Stimulated activated CD4-positive, alpha-beta T cell treated with anti-CD3 and anti-CD28 coated beads, Interleukin-1b, Interleukin-23, amount 100 ng/mL, for 4 hours (primary cell): ENCODE measurements around the gene ALPP.
"Not testable (repeated sequence)": the region's sequence is repeated elsewhere in the genome, so short reads cannot be mapped to it uniquely, and the experiment has no call there.

ENCODE experiments used
- DNase-seq, 2 donors: peaks; one replicate each; pipeline ENCODE4 v3.0.0-alpha.2; 2020; ENCODE audit warnings: low read depth in 2 of 2

The ALPP gene

GRCh38 chr2:232363784-232364615 is 14.6 kb upstream of the ALPP start:
- DNase-seq = no peak

GRCh38 chr2:232364806-232365594 is 13.6 kb upstream of the ALPP start:
- DNase-seq = not testable (repeated sequence)

GRCh38 chr2:232365621-232366321 is 12.8 kb upstream of the ALPP start:
- no peak for DNase-seq

- not testable (repeated sequence) for DNase-seq
Measured at GRCh38 chr2:232366461-232366860, 12.1 kb upstream of the ALPP start.

- DNase-seq = no peak
Measured at GRCh38 chr2:232367016-232367415, 11.5 kb upstream of the ALPP start.

- DNase-seq = no peak
Measured at GRCh38 chr2:232367591-232368233, 10.8 kb upstream of the ALPP start.

GRCh38 chr2:232368311-232368731 is 10.2 kb upstream of the ALPP start:
- no peak for DNase-seq

- DNase-seq = no peak
Measured at GRCh38 chr2:232369126-232369951, 9.2 kb upstream of the ALPP start.

- not testable (repeated sequence) for DNase-seq
Measured at GRCh38 chr2:232370007-232370406, 8.5 kb upstream of the ALPP start.

- DNase-seq = no peak
Measured at GRCh38 chr2:232372231-232373208, 6.0 kb upstream of the ALPP start.

- no peak for DNase-seq
Measured at GRCh38 chr2:232374356-232374755, 4.2 kb upstream of the ALPP start.

GRCh38 chr2:232375164-232375563 is 3.4 kb upstream of the ALPP start:
- no peak for DNase-seq

- no peak for DNase-seq
Measured at GRCh38 chr2:232376260-232376659, 2.3 kb upstream of the ALPP start.

- DNase-seq = no peak
Measured at GRCh38 chr2:232376713-232377112, 1.8 kb upstream of the ALPP start.

GRCh38 chr2:232377319-232377718 is 1.2 kb upstream of the ALPP start:
- no peak for DNase-seq

GRCh38 chr2:232377841-232378734 is 463 bp upstream of the ALPP start:
- no peak for DNase-seq

- DNase-seq = not testable (repeated sequence)
Measured at GRCh38 chr2:232379610-232380590, 1.3 kb downstream of the ALPP start.
